Measurements from ENCODE around the gene KIF19.
"Not testable (repeated sequence)": the region's sequence is repeated elsewhere in the genome, so short reads cannot be mapped to it uniquely, and the experiment has no call there.

KIF19 gene

GRCh38 chr17:74404789-74405188 lies 78.8 kb downstream of the KIF19 start:
- Histone ChIP-seq H3K36me3 (ENCODE audit: control insufficient read depth in 2 of 2, insufficient read depth in 2 of 2, low read length in 2 of 2) (no peaks in the 10 kb centered on the region), H3K9me3 (ENCODE audit: control insufficient read depth in 2 of 2, low read length in 2 of 2) (no peaks in the 10 kb centered on the region), H3K4me1 (ENCODE audit: control insufficient read depth, insufficient read depth, low read length) (no peaks in the 10 kb centered on the region), H3K27ac (ENCODE audit: low read length) (no peak overlapping the region), H3K9ac (ENCODE audit: low read length in 2 of 2) (no peak overlapping the region), H3K4me3 (ENCODE audit: low read length in 2 of 2) (no peak overlapping the region), H3K27me3 (ENCODE audit: control insufficient read depth in 1 of 2, insufficient read depth in 2 of 2, low read length in 2 of 2) (peaks cover 5 to 7% of the 10 kb centered on the region in 2 donors)

- not testable (repeated sequence) for H3K9ac ChIP-seq (ENCODE audit: low read length in 2 of 2); H3K4me3 ChIP-seq (ENCODE audit: low read length in 2 of 2); H3K36me3 ChIP-seq (ENCODE audit: control insufficient read depth in 2 of 2, insufficient read depth in 2 of 2, low read length in 2 of 2); H3K27ac ChIP-seq (ENCODE audit: low read length); H3K9me3 ChIP-seq (ENCODE audit: control insufficient read depth in 2 of 2, low read length in 2 of 2); H3K4me1 ChIP-seq (ENCODE audit: control insufficient read depth, insufficient read depth, low read length); H3K27me3 ChIP-seq (ENCODE audit: control insufficient read depth in 1 of 2, insufficient read depth in 2 of 2, low read length in 2 of 2)
Measured at GRCh38 chr17:74405311-74405710, 79.3 kb downstream of the KIF19 start.

Measured in stomach smooth muscle (tissue), 2 donors.